ENCODE data around the gene YPEL1. TPM values are rescaled to one million over a fixed set of nuclear protein-coding genes. Genes with fewer than 3 reads are reported as not detected.

The YPEL1 gene
- polyA plus RNA-seq, 3 donors, result 1.0 to 2.3 (median 2.0) TPM

DNA sequence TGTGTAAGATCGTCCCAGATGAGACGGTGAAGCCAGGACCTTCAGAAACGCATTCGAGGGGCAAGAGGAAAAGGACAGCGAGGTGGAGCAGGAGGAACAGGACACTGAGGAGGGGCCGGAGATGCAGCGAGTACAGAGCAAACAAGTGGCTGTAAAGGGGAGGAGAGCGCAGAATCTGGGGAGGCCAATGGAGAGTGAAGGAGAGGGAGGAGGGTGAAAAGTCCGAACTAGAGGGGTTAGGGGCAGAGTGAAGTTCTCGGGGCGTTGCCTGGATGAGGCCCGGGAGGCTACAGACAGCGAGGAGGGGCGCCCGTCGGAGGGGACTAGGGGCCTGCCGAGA is 78.6 kb downstream of the YPEL1 start:
- Mint-ChIP-seq H3K27me3 (ENCODE audit: low read depth in 3 of 3) (peaks cover 7 to 10% (median 8%) of the 10 kb centered on the region in 3 donors), H3K36me3 (no peaks in the 10 kb centered on the region), H3K4me1 (peaks cover 24% of the 10 kb centered on the region), H3K4me3 (peak overlapping the region; percentile 69 to 88), H3K9me3 (peaks cover 0 to 5% (median 0%) of the 10 kb centered on the region in 7 donors), H3K27ac (peak overlapping the region in 2 of 7 donors; percentile 7 to 39)
- Histone ChIP-seq H3K27ac (ENCODE audit: low read depth in 1 of 2, low read length in 2 of 2) (no peak overlapping the region), H3K4me2 (replicated peaks; ENCODE audit: extremely low read depth, low read length, poor library complexity, severe bottlenecking) (peak overlapping the region; percentile 97), H3K9ac (ENCODE audit: insufficient read depth, low read length, poor library complexity, severe bottlenecking) (peak overlapping the region; percentile 46), H3K79me2 (ENCODE audit: insufficient read depth, low read length) (no peaks in the 10 kb centered on the region), H3K27me3 (ENCODE audit: control insufficient read depth in 2 of 2, insufficient read depth in 2 of 2, low read length in 2 of 2) (peaks cover 0 to 3% of the 10 kb centered on the region in 2 donors), H2AFZ (ENCODE audit: insufficient read depth, low read depth, low read length, poor library complexity, severe bottlenecking) (peak overlapping the region; percentile 98), H3K36me3 (replicated peaks in 1 of 2; ENCODE audit: control insufficient read depth in 1 of 2, insufficient read depth in 2 of 2, low read length in 2 of 2) (no peaks in the 10 kb centered on the region), H4K20me1 (ENCODE audit: insufficient read depth, low read length) (no peaks in the 10 kb centered on the region), H3K9me3 (replicated peaks in 1 of 2; ENCODE audit: control insufficient read depth in 1 of 2, insufficient read depth in 1 of 2, low read length in 2 of 2) (no peaks in the 10 kb centered on the region), H3K4me3 (replicated peaks in 1 of 3; ENCODE audit: low read depth in 2 of 3, low read length in 3 of 3) (peak overlapping the region in 1 of 3 experiments; percentile 81), H3K4me1 (ENCODE audit: control insufficient read depth in 1 of 2, insufficient read depth in 2 of 2, low read length in 2 of 2) (peaks cover 23 to 35% of the 10 kb centered on the region in 2 donors)
- intact Hi-C loops (cut with micrococcal nuclease), result loop anchor here in 1 of 2 donors (10.0 kb wide), 1 partner anchor 278 kb away; no protein-coding TSS in a partner anchor
- TF ChIP-seq, protein P1, sequence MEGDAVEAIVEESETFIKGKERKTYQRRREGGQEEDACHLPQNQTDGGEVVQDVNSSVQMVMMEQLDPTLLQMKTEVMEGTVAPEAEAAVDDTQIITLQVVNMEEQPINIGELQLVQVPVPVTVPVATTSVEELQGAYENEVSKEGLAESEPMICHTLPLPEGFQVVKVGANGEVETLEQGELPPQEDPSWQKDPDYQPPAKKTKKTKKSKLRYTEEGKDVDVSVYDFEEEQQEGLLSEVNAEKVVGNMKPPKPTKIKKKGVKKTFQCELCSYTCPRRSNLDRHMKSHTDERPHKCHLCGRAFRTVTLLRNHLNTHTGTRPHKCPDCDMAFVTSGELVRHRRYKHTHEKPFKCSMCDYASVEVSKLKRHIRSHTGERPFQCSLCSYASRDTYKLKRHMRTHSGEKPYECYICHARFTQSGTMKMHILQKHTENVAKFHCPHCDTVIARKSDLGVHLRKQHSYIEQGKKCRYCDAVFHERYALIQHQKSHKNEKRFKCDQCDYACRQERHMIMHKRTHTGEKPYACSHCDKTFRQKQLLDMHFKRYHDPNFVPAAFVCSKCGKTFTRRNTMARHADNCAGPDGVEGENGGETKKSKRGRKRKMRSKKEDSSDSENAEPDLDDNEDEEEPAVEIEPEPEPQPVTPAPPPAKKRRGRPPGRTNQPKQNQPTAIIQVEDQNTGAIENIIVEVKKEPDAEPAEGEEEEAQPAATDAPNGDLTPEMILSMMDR (IDR thresholded peaks at IDR 0.05), result no peak
- WGBS (ENCODE audit: insufficient coverage), result 56% methylated on average over 17 of the region's 17 CpGs
- no peak for DNase-seq

DNA sequence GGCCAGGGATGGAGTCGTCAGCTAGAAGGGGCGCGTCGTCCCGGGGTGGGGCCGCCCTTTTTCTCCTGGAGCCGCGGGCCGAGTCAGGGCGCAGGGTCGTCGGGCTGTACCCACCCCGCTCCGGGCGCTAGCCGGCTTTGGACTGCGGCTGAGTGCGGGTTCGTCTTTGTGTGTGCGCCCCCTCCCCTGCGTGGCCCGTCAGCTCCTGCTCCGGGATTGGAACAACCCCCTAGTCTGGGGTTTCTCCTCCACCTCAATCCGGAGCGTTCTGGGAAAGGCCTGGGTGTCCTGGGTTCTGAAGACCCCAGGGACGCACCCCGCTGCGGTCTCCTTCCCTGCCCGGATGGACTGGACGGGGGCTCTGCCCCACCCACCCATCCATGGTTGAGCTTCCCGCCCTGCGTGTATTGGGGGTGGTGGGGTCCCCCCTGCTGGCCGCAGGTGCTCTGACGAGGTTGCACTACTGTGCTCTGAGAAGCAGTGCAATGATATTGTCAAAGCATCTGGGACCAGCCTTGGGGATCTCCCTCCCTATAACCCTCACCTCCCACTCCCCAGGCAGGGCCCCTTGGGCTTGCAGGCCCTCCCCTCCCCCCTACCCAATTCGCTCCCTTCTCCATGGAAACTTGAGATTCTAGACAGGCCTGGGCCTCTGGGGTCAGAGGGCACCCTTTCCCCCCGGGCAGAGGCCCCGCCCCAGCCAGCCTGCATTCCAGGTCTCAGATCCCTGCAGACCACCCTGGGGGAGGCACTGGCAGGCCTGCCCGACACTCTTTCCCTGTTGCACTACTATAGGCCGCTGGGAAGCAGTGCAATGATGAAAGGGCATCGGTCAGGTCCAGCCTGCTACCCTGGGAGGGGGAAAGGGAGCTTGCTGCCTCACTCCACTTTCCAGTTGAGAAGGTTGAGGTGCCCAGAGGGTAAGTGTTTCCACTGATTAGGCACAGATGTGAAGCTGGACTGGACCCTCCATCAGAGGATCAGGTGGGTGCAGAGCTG is 82.7 kb downstream of the YPEL1 start:
- Mint-ChIP-seq H3K4me3 (peak overlapping the region; percentile 83 to 93), H3K36me3 (peaks cover 7 to 14% of the 10 kb centered on the region in 2 donors), H3K27me3 (ENCODE audit: low read depth in 3 of 3) (peaks cover 7 to 9% (median 8%) of the 10 kb centered on the region in 3 donors), H3K27ac (peak overlapping the region in 1 of 7 donors; percentile 64), H3K9me3 (peaks cover 0 to 5% (median 0%) of the 10 kb centered on the region in 7 donors), H3K4me1 (peaks cover 31% of the 10 kb centered on the region)
- H4K20me1 ChIP-seq (ENCODE audit: insufficient read depth, low read length), result no peaks in the 10 kb centered on the region
- peak overlapping the region; percentile 87 for H3K4me2 ChIP-seq (replicated peaks; ENCODE audit: extremely low read depth, low read length, poor library complexity, severe bottlenecking)
- H3K27ac ChIP-seq (ENCODE audit: low read depth in 1 of 2, low read length in 2 of 2), result peak overlapping the region in 1 of 2 donors; percentile 69
- H3K4me3 ChIP-seq (replicated peaks in 1 of 3; ENCODE audit: low read depth in 2 of 3, low read length in 3 of 3), result peak overlapping the region; percentile 34 to 77 (median 60)
- WGBS (ENCODE audit: insufficient coverage), result 33% methylated on average over 20 of the region's 40 CpGs
- no peak for DNase-seq
- H3K27me3 ChIP-seq (ENCODE audit: control insufficient read depth in 2 of 2, insufficient read depth in 2 of 2, low read length in 2 of 2), result no peaks in the 10 kb centered on the region
- H3K36me3 ChIP-seq (replicated peaks in 1 of 2; ENCODE audit: control insufficient read depth in 1 of 2, insufficient read depth in 2 of 2, low read length in 2 of 2), result peaks cover 2 to 5% of the 10 kb centered on the region in 2 donors
- H2AFZ ChIP-seq (ENCODE audit: insufficient read depth, low read depth, low read length, poor library complexity, severe bottlenecking), result peak overlapping the region; percentile 92
- H3K9me3 ChIP-seq (replicated peaks in 1 of 2; ENCODE audit: control insufficient read depth in 1 of 2, insufficient read depth in 1 of 2, low read length in 2 of 2), result no peaks in the 10 kb centered on the region
- intact Hi-C loops (cut with micrococcal nuclease), result loop anchor here in 1 of 2 donors (10.0 kb wide), 1 partner anchor 282 kb away; no protein-coding TSS in a partner anchor
- TF ChIP-seq, protein P1 (IDR thresholded peaks at IDR 0.05), result no peak
- peak overlapping the region; percentile 72 for H3K9ac ChIP-seq (ENCODE audit: insufficient read depth, low read length, poor library complexity, severe bottlenecking)
- peaks cover 28 to 43% of the 10 kb centered on the region in 2 donors for H3K4me1 ChIP-seq (ENCODE audit: control insufficient read depth in 1 of 2, insufficient read depth in 2 of 2, low read length in 2 of 2)
- H3K79me2 ChIP-seq (ENCODE audit: insufficient read depth, low read length), result no peaks in the 10 kb centered on the region

All from CD14-positive monocyte (primary cell).